ENCODE data around the gene CCR5AS.
"Not testable (repeated sequence)": the region's sequence is repeated elsewhere in the genome, so short reads cannot be mapped to it uniquely, and the experiment has no call there.

CCR5AS gene

GRCh38 chr3:46389306-46389705, 17.6 kb downstream of the CCR5AS start:
- no peak overlapping the region for H3K9ac ChIP-seq (ENCODE audit: insufficient read depth, low read length)
- H3K4me3 ChIP-seq (replicated peaks in 1 of 4; ENCODE audit: control extremely low read depth in 1 of 4, insufficient read depth in 1 of 4, low read depth in 3 of 4, low read length in 4 of 4) = no peak overlapping the region
- no peak overlapping the region for H3K4me2 ChIP-seq (ENCODE audit: extremely low read depth, insufficient read depth, low read length)
- H2AFZ ChIP-seq (ENCODE audit: low read length) = no peak overlapping the region
- no peaks in the 10 kb centered on the region for H4K20me1 ChIP-seq (ENCODE audit: control insufficient read depth, extremely low read depth, insufficient read depth, low read length)
- no peaks in the 10 kb centered on the region for H3K4me1 ChIP-seq (ENCODE audit: control insufficient read depth, extremely low read depth, insufficient read depth, low read length)
- no peak for TF ChIP-seq EZH2 (IDR thresholded peaks at IDR 0.05; ENCODE audit: low read length, missing control alignments)
- TF ChIP-seq CTCF (conservative IDR thresholded peaks at IDR 0.05 in 1 of 2, IDR thresholded peaks at IDR 0.05 in 1 of 2; ENCODE audit: low read depth in 1 of 2, low read length in 2 of 2) = no peak
- no peaks in the 10 kb centered on the region for H3K36me3 ChIP-seq (ENCODE audit: control insufficient read depth, insufficient read depth, low read length)
- no peak overlapping the region for H3K27ac ChIP-seq (ENCODE audit: insufficient read depth, low read length)
- no peak for DNase-seq (ENCODE audit: low read depth in 2 of 2)
- H3K9me3 ChIP-seq (ENCODE audit: control insufficient read depth, insufficient read depth, low read depth, low read length) = no peaks in the 10 kb centered on the region
- H3K79me2 ChIP-seq (ENCODE audit: control insufficient read depth, insufficient read depth, low read length) = no peaks in the 10 kb centered on the region
- H3K27me3 ChIP-seq (ENCODE audit: control insufficient read depth, insufficient read depth, low read length) = no peaks in the 10 kb centered on the region

- not testable (repeated sequence) for H2AFZ ChIP-seq (ENCODE audit: low read length); H3K4me3 ChIP-seq (replicated peaks in 1 of 4; ENCODE audit: control extremely low read depth in 1 of 4, insufficient read depth in 1 of 4, low read depth in 3 of 4, low read length in 4 of 4); H3K4me1 ChIP-seq (ENCODE audit: control insufficient read depth, extremely low read depth, insufficient read depth, low read length)
Observed at GRCh38 chr3:46388847-46389246, 18.0 kb downstream of the CCR5AS start.

GRCh38 chr3:46386205-46386604, 20.7 kb downstream of the CCR5AS start:
- Histone ChIP-seq H3K27ac (ENCODE audit: insufficient read depth, low read length) (no peak overlapping the region), H2AFZ (ENCODE audit: low read length) (no peak overlapping the region), H3K4me2 (ENCODE audit: extremely low read depth, insufficient read depth, low read length) (no peak overlapping the region), H3K79me2 (ENCODE audit: control insufficient read depth, insufficient read depth, low read length) (no peaks in the 10 kb centered on the region), H3K4me3 (replicated peaks in 1 of 4; ENCODE audit: control extremely low read depth in 1 of 4, insufficient read depth in 1 of 4, low read depth in 3 of 4, low read length in 4 of 4) (no peak overlapping the region), H3K27me3 (ENCODE audit: control insufficient read depth, insufficient read depth, low read length) (no peaks in the 10 kb centered on the region), H4K20me1 (ENCODE audit: control insufficient read depth, extremely low read depth, insufficient read depth, low read length) (no peaks in the 10 kb centered on the region), H3K36me3 (ENCODE audit: control insufficient read depth, insufficient read depth, low read length) (no peaks in the 10 kb centered on the region), H3K9me3 (ENCODE audit: control insufficient read depth, insufficient read depth, low read depth, low read length) (no peaks in the 10 kb centered on the region), H3K9ac (ENCODE audit: insufficient read depth, low read length) (no peak overlapping the region), H3K4me1 (ENCODE audit: control insufficient read depth, extremely low read depth, insufficient read depth, low read length) (no peaks in the 10 kb centered on the region)
- TF ChIP-seq CTCF (conservative IDR thresholded peaks at IDR 0.05 in 1 of 2, IDR thresholded peaks at IDR 0.05 in 1 of 2; ENCODE audit: low read depth in 1 of 2, low read length in 2 of 2) (no peak), EZH2 (IDR thresholded peaks at IDR 0.05; ENCODE audit: low read length, missing control alignments) (no peak)
- peak in 1 of 2 donors; percentile 52 for DNase-seq (ENCODE audit: low read depth in 2 of 2)

More at GRCh38 chr3:46388847-46389246, 18.0 kb downstream of the CCR5AS start:
- not testable (repeated sequence) for H3K79me2 ChIP-seq (ENCODE audit: control insufficient read depth, insufficient read depth, low read length); H3K36me3 ChIP-seq (ENCODE audit: control insufficient read depth, insufficient read depth, low read length); DNase-seq (ENCODE audit: low read depth in 2 of 2); H3K4me2 ChIP-seq (ENCODE audit: extremely low read depth, insufficient read depth, low read length); H3K9me3 ChIP-seq (ENCODE audit: control insufficient read depth, insufficient read depth, low read depth, low read length); H4K20me1 ChIP-seq (ENCODE audit: control insufficient read depth, extremely low read depth, insufficient read depth, low read length); H3K9ac ChIP-seq (ENCODE audit: insufficient read depth, low read length); H3K27me3 ChIP-seq (ENCODE audit: control insufficient read depth, insufficient read depth, low read length); H3K27ac ChIP-seq (ENCODE audit: insufficient read depth, low read length)
